ENCODE data around the gene MCOLN2. TPM values are rescaled to one million over a fixed set of nuclear protein-coding genes. Genes with fewer than 3 reads are reported as not detected.

MCOLN2 gene
- total RNA-seq, 1 experiment from 2014 or later = 11.3 TPM

DNA sequence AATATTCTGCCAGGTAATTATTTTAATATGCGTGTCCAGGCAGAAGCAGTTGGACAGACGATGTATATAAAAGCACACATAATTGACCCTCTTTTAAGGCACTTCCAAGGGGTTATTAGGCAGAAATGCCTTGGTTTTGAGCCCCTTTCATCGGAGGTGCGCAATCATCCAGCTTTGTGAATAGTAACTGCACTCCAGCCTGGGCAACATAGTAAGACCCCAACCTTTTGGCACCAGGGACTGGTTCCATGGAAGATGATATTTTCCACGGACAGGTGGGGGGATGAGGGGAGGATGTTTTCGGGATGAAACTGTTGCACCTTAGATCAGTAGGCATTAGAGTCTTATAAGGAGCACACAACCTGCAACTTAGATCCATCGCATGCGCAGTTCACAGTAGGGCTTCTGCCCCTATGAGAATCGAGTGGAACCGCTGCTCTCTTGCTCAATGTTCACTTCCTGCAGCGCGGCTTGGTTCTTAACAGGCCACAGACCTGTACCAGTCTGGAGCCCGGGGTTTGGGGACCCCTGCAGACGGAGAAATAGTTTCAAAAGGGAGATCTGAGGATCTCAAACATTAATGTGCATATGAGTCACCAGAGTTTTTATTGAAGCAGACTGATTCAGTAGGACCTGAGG is 1.8 kb upstream of the MCOLN2 start:
- no peak overlapping the region for H2AFZ ChIP-seq (ENCODE audit: low read depth, low read length, poor library complexity, severe bottlenecking)
- H3K79me2 ChIP-seq (ENCODE audit: insufficient read depth, low read length) = no peaks in the 10 kb centered on the region
- no peaks in the 10 kb centered on the region for H3K27me3 ChIP-seq (ENCODE audit: insufficient read depth, low read length)
- H3K4me3 ChIP-seq (replicated peaks in 1 of 2; ENCODE audit: low read depth in 1 of 2, low read length in 2 of 2) = no peak overlapping the region
- H3K9ac ChIP-seq (ENCODE audit: low read length) = no peak overlapping the region
- no peaks in the 10 kb centered on the region for H3K9me2 ChIP-seq (ENCODE audit: insufficient read depth)
- H3K4me2 ChIP-seq (ENCODE audit: low read length) = no peak overlapping the region
- no peaks in the 10 kb centered on the region for H3K9me3 ChIP-seq (ENCODE audit: control insufficient read depth in 1 of 2, insufficient read depth in 1 of 2, low read depth in 1 of 2, low read length in 2 of 2)
- H4K20me1 ChIP-seq (ENCODE audit: insufficient read depth) = no peaks in the 10 kb centered on the region
- intact Hi-C loops (cut with micrococcal nuclease) = no loop called here
- RAD21 ChIA-PET (ENCODE audit: low non-redundant PET in 1 of 2, low total read pairs in 2 of 2, uncharacterized antibody in 2 of 2, unreplicated experiment in 2 of 2) = no interaction called here
- DNase-seq (ENCODE audit: low read depth, low spot score) = no peak
- TF ChIP-seq REST (IDR thresholded peaks at IDR 0.05; ENCODE audit: low read depth) = no peak
- no peak for TF ChIP-seq EZH2phosphoT487 (IDR thresholded peaks at IDR 0.05; ENCODE audit: borderline replicate concordance)
- TF ChIP-seq SP1 (IDR thresholded peaks at IDR 0.05; ENCODE audit: low read depth) = no peak
- TF ChIP-seq RAD21 (IDR thresholded peaks at IDR 0.05; ENCODE audit: low read depth) = no peak
- TF ChIP-seq EGR1 (IDR thresholded peaks at IDR 0.05; ENCODE audit: low read depth) = no peak
- TF ChIP-seq SIN3A (IDR thresholded peaks at IDR 0.05; ENCODE audit: low read depth) = no peak
- no peak for TF ChIP-seq ATF3 (IDR thresholded peaks at IDR 0.05)
- no peak for TF ChIP-seq CBX3 (IDR thresholded peaks at IDR 0.05; ENCODE audit: low read depth)
- POLR2A ChIA-PET = no interaction called here
- H3K36me3 ChIP-seq (ENCODE audit: control insufficient read depth in 1 of 2, insufficient read depth in 2 of 2, low read length in 2 of 2) = no peaks in the 10 kb centered on the region
- CTCF ChIA-PET = no interaction called here
- H3K4me1 ChIP-seq (ENCODE audit: control insufficient read depth in 1 of 2, insufficient read depth in 2 of 2, low read length in 2 of 2) = peaks cover 3 to 23% of the 10 kb centered on the region in 2 experiments; a peak in 2 of 4 replicates
- no peak for ATAC-seq
- no TSS peak for BruUV-seq (replicated peaks)
- H3K27ac ChIP-seq (ENCODE audit: low read depth, low read length) = no peak overlapping the region
